ENCODE data around the gene GALNT6. TPM values are rescaled to one million over a fixed set of nuclear protein-coding genes. Genes with fewer than 3 reads are reported as not detected.

The GALNT6 gene
- total and polyA plus RNA-seq, 5 experiments from 2014 or later, result 1.5 to 8.3 (median 4.4) TPM

DNA sequence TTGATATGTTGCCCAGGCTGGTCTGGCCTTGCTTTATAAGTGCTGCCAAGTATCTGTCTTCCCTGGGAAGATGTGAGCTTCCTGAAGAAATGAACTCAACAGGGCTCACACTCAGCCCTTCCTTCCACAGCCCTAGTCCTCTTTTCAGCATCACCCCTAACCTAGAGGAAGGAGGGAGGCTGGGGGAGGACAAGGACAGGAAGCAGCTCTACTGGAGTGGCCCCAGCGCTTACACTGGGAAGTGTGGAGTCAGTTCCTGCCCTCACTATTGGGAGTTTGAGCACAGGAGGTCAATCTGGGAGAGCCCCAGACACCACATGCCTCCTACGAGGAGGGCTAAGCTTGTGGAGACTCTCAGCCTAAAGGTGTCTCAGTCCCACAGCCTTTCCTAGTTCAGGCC is 16.8 kb downstream of the GALNT6 start:
- DNase-seq, result no peak
- no peaks in the 10 kb centered on the region for H3K9me3 Mint-ChIP-seq
- H3K4me3 Mint-ChIP-seq, result no peak overlapping the region
- peaks cover 29 to 65% (median 50%) of the 10 kb centered on the region in 4 donors for H3K4me1 Mint-ChIP-seq
- H3K36me3 Mint-ChIP-seq, result peaks cover 7 to 62% (median 56%) of the 10 kb centered on the region in 3 donors
- peaks cover 0 to 17% (median 0%) of the 10 kb centered on the region in 5 donors for H3K27me3 Mint-ChIP-seq
- ATAC-seq, result no peak
- no peak overlapping the region for H3K27ac Mint-ChIP-seq
- POLR2A ChIA-PET, result interaction anchor here (1.1 to 1.9 kb wide), 2 partner anchors 12 to 16 kb away, joined by 3 to 4 read pairs; partner anchors contain the start of gene GALNT6

DNA sequence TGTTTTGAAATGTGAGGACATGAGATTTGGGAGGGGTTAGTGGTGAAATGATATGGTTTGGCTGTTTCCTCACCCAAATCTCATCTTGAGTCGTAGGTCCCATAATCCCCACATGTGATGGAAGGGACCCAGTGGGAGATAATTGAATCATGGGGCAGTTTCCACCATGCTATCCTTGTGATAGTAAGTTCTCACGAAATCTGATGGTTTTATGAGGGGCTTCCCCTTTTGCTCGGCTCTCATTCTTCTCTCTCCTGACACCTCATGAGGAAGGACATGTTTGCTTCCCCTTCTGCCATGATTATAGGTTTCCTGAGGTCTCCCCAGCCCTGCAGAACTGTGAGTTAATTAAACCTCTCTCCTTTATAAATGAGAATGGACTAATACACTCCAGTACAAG is 18.0 kb downstream of the GALNT6 start:
- ATAC-seq, result no peak
- DNase-seq, result no peak
- peaks cover 0 to 17% (median 1%) of the 10 kb centered on the region in 5 donors for H3K27me3 Mint-ChIP-seq
- POLR2A ChIA-PET, result interaction anchor here (1.7 to 1.9 kb wide), 2 partner anchors 10 to 18 kb away, joined by 4 to 5 read pairs; partner anchors contain the start of gene GALNT6
- H3K4me1 Mint-ChIP-seq, result peaks cover 37 to 66% (median 58%) of the 10 kb centered on the region in 4 donors
- no peaks in the 10 kb centered on the region for H3K9me3 Mint-ChIP-seq
- no peak overlapping the region for H3K4me3 Mint-ChIP-seq
- peaks cover 7 to 52% (median 47%) of the 10 kb centered on the region in 3 donors for H3K36me3 Mint-ChIP-seq
- H3K27ac Mint-ChIP-seq, result no peak overlapping the region

DNA sequence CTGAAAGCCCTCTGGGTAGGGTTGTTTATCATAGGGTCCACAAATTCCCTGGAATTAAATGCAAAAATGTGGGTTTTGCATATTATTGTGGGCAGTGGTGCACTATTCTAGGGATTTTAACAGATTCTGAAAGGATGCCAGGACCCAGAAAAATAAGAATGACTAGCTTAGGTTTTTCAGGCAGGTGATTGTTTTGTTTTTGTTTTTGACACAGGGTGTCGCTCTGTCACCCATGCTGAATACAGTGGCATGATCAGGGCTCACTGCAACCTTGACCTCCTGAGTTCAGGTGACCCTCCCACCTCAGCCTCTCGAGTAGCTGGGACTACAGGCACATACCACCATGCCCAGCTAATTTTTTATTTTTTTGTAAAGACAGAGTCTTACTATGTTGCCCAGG is 19.2 kb downstream of the GALNT6 start:
- POLR2A ChIA-PET, result interaction anchor here (0.6 to 1.7 kb wide), 3 partner anchors 9 to 632 kb away, joined by 4 to 5 read pairs (median 5); no protein-coding TSS in a partner anchor
- no peak overlapping the region for H3K4me3 Mint-ChIP-seq
- no peak for DNase-seq
- no peak for ATAC-seq
- peaks cover 31 to 64% (median 60%) of the 10 kb centered on the region in 4 donors for H3K4me1 Mint-ChIP-seq
- peaks cover 0 to 11% (median 0%) of the 10 kb centered on the region in 5 donors for H3K27me3 Mint-ChIP-seq
- no peaks in the 10 kb centered on the region for H3K9me3 Mint-ChIP-seq
- peak overlapping the region in 6 of 10 donors; percentile 7 to 89 (median 52) for H3K27ac Mint-ChIP-seq
- H3K36me3 Mint-ChIP-seq, result peaks cover 0 to 41% (median 36%) of the 10 kb centered on the region in 3 donors

DNA sequence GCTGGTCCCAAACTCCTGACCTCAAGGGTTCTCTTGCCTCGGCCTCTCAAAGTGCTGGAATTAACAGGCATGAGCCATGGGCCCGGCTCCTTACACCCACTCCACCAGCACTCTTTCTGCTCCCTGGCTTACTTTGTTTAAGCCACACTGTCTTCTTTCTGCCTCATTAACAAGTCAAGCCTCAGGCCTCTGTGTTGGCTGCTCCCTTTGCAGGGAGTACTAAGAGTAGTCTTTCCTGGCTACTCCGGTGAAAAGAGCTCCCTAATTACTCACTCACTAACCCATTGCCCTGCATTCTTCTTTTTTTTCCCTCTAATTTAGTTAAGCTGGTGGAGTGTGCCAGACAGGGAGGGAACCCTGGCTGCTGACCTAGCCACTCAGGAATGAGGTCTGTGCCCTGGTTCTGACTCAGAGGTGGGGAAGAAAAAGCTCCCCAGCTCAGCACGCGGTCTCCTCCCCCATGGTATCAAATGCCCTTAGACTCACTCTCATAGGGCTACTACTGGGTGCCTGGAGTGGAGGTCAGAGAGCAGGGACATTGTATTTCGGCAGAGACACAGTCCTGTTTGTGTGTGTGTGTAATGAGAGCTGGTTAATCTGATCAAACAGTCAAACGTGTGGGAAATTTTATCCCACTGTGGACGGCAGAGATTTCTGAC is 19.8 kb downstream of the GALNT6 start:
- ATAC-seq, result no peak
- H3K27ac Mint-ChIP-seq, result peak overlapping the region in 7 of 10 donors; percentile 47 to 93 (median 88)
- peaks cover 31 to 66% (median 61%) of the 10 kb centered on the region in 4 donors for H3K4me1 Mint-ChIP-seq
- peak overlapping the region in 6 of 10 donors; percentile 10 to 77 (median 34) for H3K4me3 Mint-ChIP-seq
- H3K36me3 Mint-ChIP-seq, result peaks cover 0 to 35% (median 34%) of the 10 kb centered on the region in 3 donors
- no peak for DNase-seq
- H3K27me3 Mint-ChIP-seq, result peaks cover 0 to 11% (median 0%) of the 10 kb centered on the region in 5 donors
- no peaks in the 10 kb centered on the region for H3K9me3 Mint-ChIP-seq
- POLR2A ChIA-PET, result interaction anchor here (1.1 to 1.7 kb wide), 2 partner anchors 8 to 12 kb away, joined by 4 to 5 read pairs; no protein-coding TSS in a partner anchor

DNA sequence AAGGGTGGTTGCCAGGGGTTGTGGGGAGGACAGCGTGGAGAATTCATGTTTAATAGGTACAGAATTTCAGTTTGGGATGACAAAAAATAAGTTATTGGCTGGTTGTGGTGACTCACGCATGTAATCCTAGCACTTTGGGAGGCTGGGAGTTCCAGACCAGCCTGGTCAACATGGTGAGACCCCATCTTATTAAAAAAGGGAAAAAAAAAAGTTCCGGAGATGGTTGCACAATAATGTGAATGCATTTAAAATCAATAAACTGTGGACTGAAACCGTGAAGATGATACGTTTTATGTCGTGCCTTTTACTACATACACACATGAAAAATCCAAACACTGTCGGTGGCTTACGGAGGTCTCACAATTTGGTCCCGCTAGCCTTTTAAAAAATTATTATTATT is 20.5 kb downstream of the GALNT6 start:
- H3K4me1 Mint-ChIP-seq, result peaks cover 31 to 69% (median 64%) of the 10 kb centered on the region in 4 donors
- POLR2A ChIA-PET, result interaction anchor here (1.1 kb wide), 1 partner anchor 13 kb away, joined by 4 read pairs; no protein-coding TSS in a partner anchor
- H3K27me3 Mint-ChIP-seq, result peaks cover 0 to 11% (median 0%) of the 10 kb centered on the region in 5 donors
- H3K27ac Mint-ChIP-seq, result peak overlapping the region in 4 of 10 donors; percentile 36 to 97 (median 63)
- no peak for ATAC-seq
- DNase-seq, result no peak
- peaks cover 0 to 34% (median 28%) of the 10 kb centered on the region in 3 donors for H3K36me3 Mint-ChIP-seq
- no peaks in the 10 kb centered on the region for H3K9me3 Mint-ChIP-seq
- H3K4me3 Mint-ChIP-seq, result peak overlapping the region in 1 of 10 donors; percentile 9

DNA sequence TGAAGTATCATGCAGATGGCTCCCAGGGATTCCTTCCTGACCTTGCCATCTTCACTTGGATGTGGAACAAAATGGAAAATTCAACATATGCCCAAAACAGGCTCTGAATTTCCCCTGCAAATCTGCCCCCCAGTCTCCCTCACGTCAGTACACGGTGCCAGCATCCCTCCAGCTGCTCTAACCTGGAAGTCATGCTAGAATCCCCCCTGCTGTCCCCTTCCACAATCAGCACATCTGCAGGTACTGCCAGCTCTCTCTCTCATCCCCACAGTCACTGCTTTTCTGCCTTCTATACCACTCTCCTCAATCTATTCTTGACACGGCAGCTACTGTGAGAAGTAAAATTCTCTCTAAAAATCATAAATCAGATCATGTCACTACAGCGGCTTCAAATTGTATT is 21.6 kb downstream of the GALNT6 start:
- POLR2A ChIA-PET, result interaction anchor here (0.7 to 1.9 kb wide), 16 partner anchors 8 to 656 kb away, joined by 3 to 12 read pairs (median 5); partner anchors contain the start of genes DAZAP2 and GALNT6

DNA sequence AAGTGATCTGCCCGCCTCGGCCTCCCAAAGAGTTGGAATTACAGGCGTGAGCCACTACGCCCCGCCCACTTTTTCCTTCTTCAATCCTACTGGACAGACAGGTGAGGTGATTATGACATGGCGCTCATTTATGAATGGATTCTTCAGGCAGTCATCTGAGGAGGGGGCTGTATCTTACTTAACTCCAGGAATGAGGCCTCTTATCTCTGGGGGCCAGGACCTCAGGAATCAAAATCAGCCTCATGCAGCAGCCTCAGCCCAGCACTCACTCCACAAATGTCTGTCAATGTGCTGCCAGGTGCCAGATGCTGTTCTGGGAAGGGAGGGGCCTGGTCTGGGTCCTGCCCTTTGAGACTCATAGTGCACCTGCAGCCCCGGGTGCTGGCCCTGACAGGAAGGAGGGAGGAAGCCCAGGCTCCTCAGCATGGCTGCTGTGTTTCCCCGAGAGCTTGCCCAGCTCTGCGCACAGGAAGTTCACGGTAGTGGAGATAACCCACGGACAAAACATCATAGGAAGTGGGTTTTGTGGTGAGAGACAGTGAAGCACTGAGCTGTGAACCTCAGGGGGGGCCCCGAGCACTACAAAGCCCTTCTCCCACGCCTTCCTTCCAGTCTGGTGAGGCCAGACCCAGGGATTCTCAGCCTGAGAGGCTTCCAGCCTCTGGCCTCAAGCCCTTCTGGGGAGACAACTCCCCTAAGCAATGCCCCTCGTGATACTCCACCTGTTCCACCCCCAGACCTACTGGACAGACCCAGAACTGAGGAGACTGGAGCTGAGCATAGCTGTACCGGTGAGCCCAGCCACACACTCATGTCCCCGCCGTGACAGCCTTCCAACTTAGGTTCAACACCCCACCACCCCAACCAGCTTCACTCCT is 22.3 kb downstream of the GALNT6 start:
- peaks cover 0 to 18% (median 18%) of the 10 kb centered on the region in 3 donors for H3K36me3 Mint-ChIP-seq
- no peaks in the 10 kb centered on the region for H3K9me3 Mint-ChIP-seq
- peaks cover 27 to 63% (median 59%) of the 10 kb centered on the region in 4 donors for H3K4me1 Mint-ChIP-seq
- H3K27me3 Mint-ChIP-seq, result peaks cover 0 to 4% (median 0%) of the 10 kb centered on the region in 5 donors
- H3K4me3 Mint-ChIP-seq, result peak overlapping the region; percentile 59 to 91 (median 69)
- H3K27ac Mint-ChIP-seq, result peak overlapping the region; percentile 79 to 99 (median 92)
- POLR2A ChIA-PET, result interaction anchor here (0.5 to 1.9 kb wide), 18 partner anchors 8 to 657 kb away, joined by 3 to 12 read pairs (median 5); partner anchors contain the start of genes DAZAP2, GALNT6 and POU6F1
- DNase-seq, result peak; percentile 69 to 96 (median 92)
- peak; percentile 93 to 94 for ATAC-seq

More for the DNA sequence above, 21.6 kb downstream of the GALNT6 start:
- no peak for ATAC-seq
- peak overlapping the region; percentile 59 to 91 (median 69) for H3K4me3 Mint-ChIP-seq
- DNase-seq, result peak in 2 of 10 donors; percentile 19 to 24
- H3K36me3 Mint-ChIP-seq, result peaks cover 0 to 23% (median 18%) of the 10 kb centered on the region in 3 donors
- peak overlapping the region; percentile 38 to 99 (median 92) for H3K27ac Mint-ChIP-seq
- H3K27me3 Mint-ChIP-seq, result peaks cover 0 to 4% (median 0%) of the 10 kb centered on the region in 5 donors
- no peaks in the 10 kb centered on the region for H3K9me3 Mint-ChIP-seq
- peaks cover 27 to 65% (median 60%) of the 10 kb centered on the region in 4 donors for H3K4me1 Mint-ChIP-seq

DNA sequence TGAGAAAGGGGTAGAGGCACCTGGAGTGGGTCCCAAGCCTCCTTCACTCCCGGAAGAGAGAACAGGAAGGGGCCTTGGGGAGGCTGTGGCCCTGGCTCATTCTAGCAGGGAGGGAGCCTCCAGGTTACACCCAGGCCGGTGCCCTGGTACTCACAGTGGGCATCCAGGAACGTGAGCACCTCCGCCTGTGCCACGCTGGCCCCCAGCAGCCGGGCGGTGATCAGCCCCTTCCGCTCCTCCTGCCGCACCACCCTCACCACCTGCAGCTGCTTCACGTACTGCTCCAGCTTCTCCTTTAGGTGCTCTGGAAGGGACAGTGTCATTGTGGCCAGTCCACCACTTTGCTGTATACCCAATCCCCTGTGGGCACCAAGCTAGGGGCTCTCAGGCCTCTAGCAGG is 25.9 kb downstream of the GALNT6 start:
- Mint-ChIP-seq H3K4me3 (no peak overlapping the region), H3K27me3 (peaks cover 0 to 1% (median 0%) of the 10 kb centered on the region in 5 donors), H3K4me1 (peaks cover 20 to 53% (median 37%) of the 10 kb centered on the region in 4 donors), H3K27ac (peak overlapping the region in 1 of 10 donors; percentile 51), H3K9me3 (no peaks in the 10 kb centered on the region), H3K36me3 (peaks cover 0 to 12% (median 7%) of the 10 kb centered on the region in 3 donors)
- ATAC-seq, result no peak
- POLR2A ChIA-PET, result no interaction called here
- DNase-seq, result no peak

DNA sequence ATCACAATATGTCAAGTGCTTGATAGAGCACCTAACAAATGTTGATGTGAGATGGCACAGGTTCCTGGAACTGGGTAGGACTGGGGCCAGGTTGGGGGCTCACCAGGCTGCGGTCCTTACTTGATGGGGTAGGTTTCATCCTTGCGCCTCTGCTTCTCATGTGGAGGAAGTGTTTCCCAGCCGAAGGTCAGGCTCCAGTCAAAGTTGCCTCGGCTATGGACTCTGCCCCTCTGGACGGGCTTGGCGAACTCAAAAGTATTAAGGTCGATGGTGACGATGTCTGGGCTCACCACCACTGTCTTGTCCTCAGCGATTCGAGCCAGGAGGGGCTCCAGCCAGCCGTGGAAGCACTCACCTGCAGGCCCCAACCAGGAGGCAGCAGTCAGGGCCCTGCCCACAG is 27.2 kb downstream of the GALNT6 start:
- Mint-ChIP-seq H3K9me3 (no peaks in the 10 kb centered on the region), H3K4me3 (no peak overlapping the region), H3K27me3 (peaks cover 0 to 1% (median 0%) of the 10 kb centered on the region in 5 donors), H3K36me3 (peaks cover 0 to 14% (median 12%) of the 10 kb centered on the region in 3 donors), H3K4me1 (peaks cover 11 to 41% (median 26%) of the 10 kb centered on the region in 4 donors), H3K27ac (no peak overlapping the region)
- POLR2A ChIA-PET, result no interaction called here
- no peak for ATAC-seq
- DNase-seq, result no peak

DNA sequence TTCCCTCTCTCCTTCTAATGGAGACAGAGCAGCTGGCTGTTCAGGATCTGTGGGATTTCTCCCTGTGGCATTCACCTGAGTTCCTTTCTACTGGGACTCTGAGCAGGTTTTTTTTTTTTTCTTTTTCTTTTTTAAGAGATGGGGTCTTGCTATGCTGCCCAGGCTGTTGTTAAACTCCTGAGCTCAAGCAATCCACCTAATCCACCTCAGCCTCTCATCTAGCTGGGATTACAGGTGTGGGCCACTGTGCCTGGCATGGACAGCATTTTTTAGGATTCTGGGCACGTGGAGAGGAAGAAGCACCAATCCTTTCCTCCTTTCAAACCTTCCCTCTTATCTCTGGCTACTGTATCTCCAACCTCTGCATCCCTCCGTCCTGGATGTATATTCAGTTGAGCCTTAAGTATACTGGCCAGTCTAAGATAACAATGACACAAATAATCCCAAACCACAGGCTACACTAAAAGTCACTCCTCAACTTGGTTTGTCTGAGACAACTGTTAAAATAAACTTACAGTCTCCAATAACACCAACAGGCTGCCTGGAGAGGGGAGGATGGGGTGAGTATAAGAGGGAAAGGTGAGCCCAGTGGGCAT is 28.4 kb downstream of the GALNT6 start:
- H3K4me3 Mint-ChIP-seq, result no peak overlapping the region
- H3K27ac Mint-ChIP-seq, result peak overlapping the region in 1 of 10 donors; percentile 17
- ATAC-seq (no peak), DNase-seq (no peak)
- no peaks in the 10 kb centered on the region for H3K9me3 Mint-ChIP-seq
- POLR2A ChIA-PET, result interaction anchor here (0.7 to 1.2 kb wide), 4 partner anchors 9 to 202 kb away, joined by 3 to 5 read pairs (median 3); no protein-coding TSS in a partner anchor
- H3K27me3 Mint-ChIP-seq, result no peaks in the 10 kb centered on the region
- H3K4me1 Mint-ChIP-seq, result peaks cover 6 to 31% (median 18%) of the 10 kb centered on the region in 4 donors
- H3K36me3 Mint-ChIP-seq, result peaks cover 0 to 23% (median 17%) of the 10 kb centered on the region in 3 donors

DNA sequence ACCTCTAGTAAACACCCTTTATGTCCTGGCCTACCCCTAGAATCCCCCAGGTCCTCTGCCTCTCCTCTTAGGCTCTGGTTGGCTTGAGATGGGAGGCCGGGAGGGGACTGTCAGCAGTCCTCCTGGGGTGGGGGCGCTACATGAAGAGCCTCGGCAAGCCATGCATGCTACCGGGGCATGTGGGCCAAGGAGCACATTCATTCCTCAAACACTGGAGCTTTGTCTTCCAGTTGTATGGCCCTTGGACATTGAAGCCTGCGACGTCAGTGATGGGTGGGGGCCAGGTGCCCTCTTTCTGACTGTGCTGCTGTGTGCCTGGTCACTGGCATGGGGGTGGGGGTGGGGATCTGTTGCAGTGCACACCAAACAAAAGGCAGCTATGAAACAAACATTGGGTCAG is 28.9 kb downstream of the GALNT6 start:
- Mint-ChIP-seq H3K9me3 (no peaks in the 10 kb centered on the region), H3K27me3 (no peaks in the 10 kb centered on the region), H3K4me1 (peaks cover 6 to 25% (median 16%) of the 10 kb centered on the region in 4 donors), H3K4me3 (no peak overlapping the region), H3K27ac (no peak overlapping the region), H3K36me3 (peaks cover 0 to 24% (median 19%) of the 10 kb centered on the region in 3 donors)
- ATAC-seq (no peak), DNase-seq (no peak)
- POLR2A ChIA-PET, result interaction anchor here (0.7 to 1.2 kb wide), 4 partner anchors 10 to 202 kb away, joined by 3 to 5 read pairs (median 3); no protein-coding TSS in a partner anchor

Measured in naive thymus-derived CD8-positive, alpha-beta T cell (primary cell).